ENCODE measurements around the gene RFX1. TPM values are rescaled to one million over a fixed set of nuclear protein-coding genes. Genes with fewer than 3 reads are reported as not detected.

RFX1 gene
- total RNA-seq, 2 experiments from 2014 or later, result 4.4 to 17.4 TPM

DNA sequence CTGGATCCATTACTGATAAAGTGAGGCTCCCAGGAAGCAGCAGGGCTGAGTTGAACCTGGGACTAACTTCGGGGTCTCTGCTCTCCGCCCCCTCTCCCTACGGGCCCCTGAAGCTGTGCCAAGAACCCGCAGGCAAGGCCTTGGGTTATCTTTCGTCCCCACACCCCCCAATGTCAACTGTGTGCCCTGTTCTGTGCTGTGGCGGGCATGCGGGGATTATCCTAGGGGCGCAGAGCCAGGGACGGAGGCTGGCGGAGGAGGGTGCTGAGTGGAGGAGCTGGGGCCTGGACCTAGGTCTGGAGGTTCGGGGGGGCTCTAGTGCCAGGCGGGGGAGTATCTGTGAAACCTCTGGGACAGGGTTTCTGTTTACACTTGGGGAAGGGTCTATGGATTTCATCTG lies 26.4 kb downstream of the RFX1 start:
- CTCF ChIA-PET (ENCODE audit: unreplicated experiment), result no interaction called here
- no peak for TF ChIP-seq EZH2phosphoT487 (IDR thresholded peaks at IDR 0.05; ENCODE audit: borderline replicate concordance, low read depth, low read length)
- no peak for TF ChIP-seq CTCF (conservative IDR thresholded peaks at IDR 0.05; ENCODE audit: low read length)
- Histone ChIP-seq H3K4me1 (ENCODE audit: insufficient read depth, low read length, poor library complexity, severe bottlenecking) (peaks cover 54% of the 10 kb centered on the region), H3K27ac (ENCODE audit: low read depth, low read length, poor library complexity, severe bottlenecking) (no peak overlapping the region), H3K4me2 (ENCODE audit: low read length) (peak overlapping the region; percentile 22), H3K4me3 (ENCODE audit: low read depth, low read length, poor library complexity, severe bottlenecking) (no peak overlapping the region), H3K79me2 (ENCODE audit: insufficient read depth, low read depth, low read length) (no peaks in the 10 kb centered on the region), H3K9me2 (ENCODE audit: insufficient read depth, low read length) (no peaks in the 10 kb centered on the region), H3K36me3 (ENCODE audit: insufficient read depth, low read length) (peaks cover 35% of the 10 kb centered on the region), H4K20me1 (ENCODE audit: insufficient read depth, low read length) (no peaks in the 10 kb centered on the region), H2AFZ (ENCODE audit: low read length) (no peak overlapping the region), H3K9me3 (ENCODE audit: low read length) (no peaks in the 10 kb centered on the region)
- no TSS peak for BruUV-seq (replicated peaks)
- intact Hi-C loops (cut with micrococcal nuclease; ENCODE audit: unreplicated experiment), result no loop called here
- POLR2A ChIA-PET, result no interaction called here
- DNase-seq (ENCODE audit: low spot score), result no peak

- DNase-seq (ENCODE audit: low spot score), result no peak
- H3K79me2 ChIP-seq (ENCODE audit: insufficient read depth, low read depth, low read length), result no peaks in the 10 kb centered on the region
- H3K9me2 ChIP-seq (ENCODE audit: insufficient read depth, low read length), result no peaks in the 10 kb centered on the region
- H2AFZ ChIP-seq (ENCODE audit: low read length), result no peak overlapping the region
- no peaks in the 10 kb centered on the region for H4K20me1 ChIP-seq (ENCODE audit: insufficient read depth, low read length)
- intact Hi-C loops (cut with micrococcal nuclease; ENCODE audit: unreplicated experiment), result no loop called here
- H3K27ac ChIP-seq (ENCODE audit: low read depth, low read length, poor library complexity, severe bottlenecking), result no peak overlapping the region
- CTCF ChIA-PET (ENCODE audit: unreplicated experiment), result no interaction called here
- no peaks in the 10 kb centered on the region for H3K9me3 ChIP-seq (ENCODE audit: low read length)
- POLR2A ChIA-PET, result no interaction called here
- TF ChIP-seq EZH2phosphoT487 (IDR thresholded peaks at IDR 0.05; ENCODE audit: borderline replicate concordance, low read depth, low read length) (no peak), CTCF (conservative IDR thresholded peaks at IDR 0.05; ENCODE audit: low read length) (no peak)
- H3K4me1 ChIP-seq (ENCODE audit: insufficient read depth, low read length, poor library complexity, severe bottlenecking), result peaks cover 53% of the 10 kb centered on the region
- H3K4me3 ChIP-seq (ENCODE audit: low read depth, low read length, poor library complexity, severe bottlenecking), result no peak overlapping the region
- no TSS peak for BruUV-seq (replicated peaks)
- H3K36me3 ChIP-seq (ENCODE audit: insufficient read depth, low read length), result peaks cover 35% of the 10 kb centered on the region
- peak overlapping the region; percentile 22 for H3K4me2 ChIP-seq (ENCODE audit: low read length)
Observed at GRCh38 chr19:13979244-13979615, 26.9 kb downstream of the RFX1 start.

- TF ChIP-seq CTCF (conservative IDR thresholded peaks at IDR 0.05; ENCODE audit: low read length) (no peak), EZH2phosphoT487 (IDR thresholded peaks at IDR 0.05; ENCODE audit: borderline replicate concordance, low read depth, low read length) (no peak)
- ChIA-PET POLR2A (interaction anchor here (0.8 kb wide), 1 partner anchor 21 kb away, joined by 5 read pairs; no protein-coding TSS in a partner anchor), CTCF (ENCODE audit: unreplicated experiment) (no interaction called here)
- Histone ChIP-seq H3K4me3 (ENCODE audit: low read depth, low read length, poor library complexity, severe bottlenecking) (no peak overlapping the region), H3K4me2 (ENCODE audit: low read length) (peak overlapping the region; percentile 22), H3K9me2 (ENCODE audit: insufficient read depth, low read length) (no peaks in the 10 kb centered on the region), H3K27ac (ENCODE audit: low read depth, low read length, poor library complexity, severe bottlenecking) (no peak overlapping the region), H2AFZ (ENCODE audit: low read length) (no peak overlapping the region; the same call in 1 of the 2 replicates), H3K4me1 (ENCODE audit: insufficient read depth, low read length, poor library complexity, severe bottlenecking) (peaks cover 53% of the 10 kb centered on the region), H3K79me2 (ENCODE audit: insufficient read depth, low read depth, low read length) (no peaks in the 10 kb centered on the region), H4K20me1 (ENCODE audit: insufficient read depth, low read length) (no peaks in the 10 kb centered on the region), H3K36me3 (ENCODE audit: insufficient read depth, low read length) (peaks cover 35% of the 10 kb centered on the region), H3K9me3 (ENCODE audit: low read length) (no peaks in the 10 kb centered on the region)
- no TSS peak for BruUV-seq (replicated peaks)
- peak; percentile 45 for DNase-seq (ENCODE audit: low spot score)
- intact Hi-C loops (cut with micrococcal nuclease; ENCODE audit: unreplicated experiment), result no loop called here
Observed at GRCh38 chr19:13978351-13979243, 27.5 kb downstream of the RFX1 start.

Measured in OCI-LY7 (cell line).